Thymus (tissue), 14 donors: Measurements from ENCODE around the gene CRYGS. TPM values are rescaled to one million over a fixed set of nuclear protein-coding genes. Genes with fewer than 3 reads are reported as not detected.
"Not testable (repeated sequence)": the region's sequence is repeated elsewhere in the genome, so short reads cannot be mapped to it uniquely, and the experiment has no call there.

Source experiments
- DNase-seq, 9 donors: peaks; one replicate each; pipeline ENCODE4 v3.0.0-alpha.2; 2013; ENCODE audit warnings: low spot score in 9 of 9, low read depth in 6 of 9, missing footprints in 1 of 9
- H3K27ac ChIP-seq, 2 donors: one replicate each; pipeline ENCODE4 v1.5.1; 2013; ENCODE audit warnings: control low read depth in 1 of 2, low read depth in 1 of 2, low read length in 1 of 2, mild to moderate bottlenecking in 1 of 2, moderate library complexity in 1 of 2
- H3K27me3 ChIP-seq, 2 donors: one replicate each; pipeline ENCODE4 v1.5.1; 2013; ENCODE audit warnings: low read length in 1 of 2; ENCODE audit not compliant: control insufficient read depth in 2 of 2, insufficient read depth in 1 of 2
- H3K36me3 ChIP-seq, 2 donors: one replicate each; pipeline ENCODE4 v1.5.1; 2013; ENCODE audit warnings: low read length in 1 of 2, mild to moderate bottlenecking in 1 of 2, moderate library complexity in 1 of 2; ENCODE audit not compliant: control insufficient read depth in 2 of 2, insufficient read depth in 2 of 2
- H3K4me1 ChIP-seq, 2 donors: one replicate each; pipeline ENCODE4 v1.5.1; 2013; ENCODE audit warnings: low read length in 2 of 2; ENCODE audit not compliant: control insufficient read depth in 2 of 2, insufficient read depth in 2 of 2
- H3K4me3 ChIP-seq, 2 donors: one replicate each; pipeline ENCODE4 v1.5.1; 2013; ENCODE audit warnings: low read length in 2 of 2, control low read depth in 1 of 2, mild to moderate bottlenecking in 1 of 2
- H3K9me3 ChIP-seq, 2 donors: one replicate each; pipeline ENCODE4 v1.5.1; 2013; ENCODE audit warnings: low read length in 1 of 2, mild to moderate bottlenecking in 1 of 2; ENCODE audit not compliant: control insufficient read depth in 2 of 2, insufficient read depth in 1 of 2
- WGBS: extraction: QIAGEN DNeasy Blood & Tissue Kit; methylation state at CpG from one replicate; pipeline ENCODE4 v1.1.7; 2013; 5-methylcytosine and 5-hydroxymethylcytosine counted together
- long read RNA-seq, 10 donors: transcript quantifications; one replicate each; lab custom pipeline, GENCODE V29; 2026
- polyA plus RNA-seq: library from polyadenylated mRNA; stranded (reverse); fragments of 200-250 nt; gene quantifications from one replicate; pipeline ENCODE4 v1.2.3, GENCODE V29; 2013
- total RNA-seq: library from RNA; stranded (reverse); fragments of 120-200 nt; gene quantifications from one replicate; pipeline ENCODE4 v1.2.4, GENCODE V29; 2013
- donor health status: healthy.

CRYGS gene
- total RNA-seq (3.1 TPM), polyA plus RNA-seq (21.0 TPM)
- long read RNA-seq, donor 1, result 0 reads
- long read RNA-seq, donor 2, result 0 reads
- long read RNA-seq, donor 3, partial matches to known transcripts, result 0 of 2 reads
- long read RNA-seq, donor 3, other reads (novel, unspliced or antisense), result 0 of 2 reads
- long read RNA-seq, donor 4, result 0 reads
- long read RNA-seq, donor 5, partial matches to known transcripts, result 0 of 1 reads
- long read RNA-seq, donor 5, other reads (novel, unspliced or antisense), result 0 of 1 reads
- long read RNA-seq, donor 6, result 0 reads
- long read RNA-seq, donor 7, result 0 reads
- long read RNA-seq, donor 8, partial matches to known transcripts, result 0 of 1 reads
- long read RNA-seq, donor 8, other reads (novel, unspliced or antisense), result 0 of 1 reads
- long read RNA-seq, donor 9, partial matches to known transcripts, result 0 of 1 reads
- long read RNA-seq, donor 9, other reads (novel, unspliced or antisense), result 0 of 1 reads
- long read RNA-seq, donor 10, result 0 reads

DNA sequence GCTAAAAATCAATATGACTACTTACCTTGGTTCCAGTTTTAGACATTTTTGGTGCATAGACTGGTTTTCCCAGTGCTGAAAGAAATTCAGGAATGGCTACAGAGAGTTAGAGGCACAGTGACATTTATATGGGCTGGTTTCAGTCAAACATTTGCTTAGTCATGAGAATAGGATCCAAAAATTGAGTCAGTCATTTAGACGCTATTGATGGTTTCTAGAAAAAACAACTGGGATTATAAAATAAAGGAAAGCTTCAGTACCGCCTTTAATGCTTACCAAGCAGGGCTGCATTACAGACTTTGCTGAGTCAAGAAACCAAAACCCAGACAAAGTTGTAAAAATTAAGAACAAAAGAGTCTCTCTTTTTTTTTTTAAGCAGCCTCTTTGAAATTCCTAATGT lies at the start of gene CRYGS:
TSS of gene CRYGS (minus strand) at position 100 of the 400 bp plus-strand sequence. CDS start at position 46, 54 bp downstream.
- H3K4me3 ChIP-seq, result no peak within 1 kb of the TSS
- H3K27me3 ChIP-seq, result no peaks in the 10 kb centered on the region
- H3K4me1 ChIP-seq, result peaks cover 0 to 8% of the 10 kb centered on the region in 2 donors
- no peak within 1 kb of the TSS for H3K27ac ChIP-seq
- WGBS, result 99% methylated on average over 2 of the region's 2 CpGs
- no peaks in the 10 kb centered on the region for H3K9me3 ChIP-seq
- no peak for DNase-seq
- peaks cover 2 to 10% of the 10 kb centered on the region in 2 donors for H3K36me3 ChIP-seq

DNA sequence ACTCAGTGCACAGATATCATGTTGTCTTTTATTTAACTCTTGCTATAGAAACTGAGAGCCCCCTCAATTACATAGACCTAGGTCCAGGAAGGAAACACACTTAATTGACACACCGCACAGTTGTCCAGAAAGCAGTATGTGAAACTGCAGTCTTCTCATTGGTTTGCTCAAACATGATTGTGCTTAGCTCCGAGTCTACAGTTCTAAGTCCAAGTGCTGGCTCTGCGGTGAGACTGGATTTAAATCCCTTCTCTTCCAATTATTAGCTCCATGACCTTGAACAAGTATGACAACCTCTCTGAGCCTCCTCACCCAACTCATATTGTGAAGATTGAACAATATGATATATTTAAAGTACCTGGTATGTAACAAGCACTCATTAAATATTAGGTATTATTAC lies 49.7 kb upstream of the CRYGS start:
- Histone ChIP-seq H3K9me3 (no peaks in the 10 kb centered on the region), H3K4me1 (no peaks in the 10 kb centered on the region), H3K27ac (no peak overlapping the region), H3K27me3 (no peaks in the 10 kb centered on the region), H3K4me3 (no peak overlapping the region), H3K36me3 (no peaks in the 10 kb centered on the region)
- no peak for DNase-seq
- WGBS, result 98% methylated on average over 3 of the region's 3 CpGs

DNA sequence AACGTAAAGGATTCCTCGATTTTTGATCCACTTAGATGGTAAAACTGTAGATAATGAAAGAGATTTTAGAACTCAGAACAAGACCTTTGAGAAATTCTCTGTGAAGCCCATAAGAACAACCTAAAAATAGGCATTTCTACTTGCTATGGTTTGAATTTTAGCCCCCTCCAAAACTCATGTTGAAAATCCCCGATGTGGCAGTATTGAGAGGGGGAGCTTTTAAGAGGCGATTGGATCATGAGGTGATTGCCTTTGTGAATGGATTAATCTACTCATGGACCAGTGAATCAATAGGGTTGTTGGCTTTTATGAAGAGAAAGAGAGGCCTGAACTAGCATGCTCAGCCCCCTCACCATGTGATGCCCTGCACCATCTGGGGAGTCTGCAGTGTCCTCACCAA lies 48.5 kb upstream of the CRYGS start:
- H3K36me3 ChIP-seq, result no peaks in the 10 kb centered on the region
- H3K9me3 ChIP-seq, result no peaks in the 10 kb centered on the region
- H3K27me3 ChIP-seq, result no peaks in the 10 kb centered on the region
- H3K4me1 ChIP-seq, result no peaks in the 10 kb centered on the region
- WGBS, result 97% methylated on average over 4 of the region's 4 CpGs
- DNase-seq, result no peak
- H3K4me3 ChIP-seq, result no peak overlapping the region
- no peak overlapping the region for H3K27ac ChIP-seq

DNA sequence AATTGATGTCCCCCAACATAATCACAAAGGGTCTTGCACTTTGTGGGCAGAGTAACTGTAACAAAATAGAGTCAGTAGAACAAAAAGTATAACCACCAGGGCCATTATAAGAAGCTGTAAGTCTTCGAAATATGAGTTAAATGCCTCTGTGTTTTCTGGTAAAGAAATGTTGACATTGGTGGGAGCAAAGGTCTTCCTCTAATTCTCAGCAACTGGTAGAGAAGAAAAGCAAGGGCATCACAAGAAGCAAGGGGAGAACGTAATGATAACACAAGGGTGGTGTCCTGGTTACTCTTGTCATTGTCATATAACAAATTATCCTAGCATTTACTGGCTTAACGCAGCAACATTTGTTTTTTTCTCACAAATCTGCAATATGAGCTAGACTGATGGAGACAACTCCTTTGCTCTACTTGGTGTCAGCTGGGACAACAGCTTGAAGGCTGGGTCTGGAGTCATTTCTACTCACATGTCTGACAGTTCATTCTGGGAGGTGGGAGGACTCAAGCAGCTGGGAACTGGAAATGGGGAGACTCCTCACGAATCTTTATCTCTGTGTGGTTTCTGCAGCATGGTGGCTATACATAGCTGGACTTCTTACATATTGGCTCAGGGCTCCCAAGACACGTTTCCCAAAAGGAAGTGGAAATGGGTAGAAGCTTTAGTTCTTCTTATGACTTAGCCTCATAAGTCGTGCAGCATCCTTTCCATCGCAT lies 46.6 kb upstream of the CRYGS start:
- no peak for DNase-seq
- Histone ChIP-seq H3K27me3 (no peaks in the 10 kb centered on the region), H3K36me3 (peaks cover 1 to 6% of the 10 kb centered on the region in 2 donors), H3K27ac (no peak overlapping the region), H3K4me1 (no peaks in the 10 kb centered on the region), H3K4me3 (no peak overlapping the region), H3K9me3 (no peaks in the 10 kb centered on the region)
- 87% methylated on average over 7 of the region's 7 CpGs for WGBS

DNA sequence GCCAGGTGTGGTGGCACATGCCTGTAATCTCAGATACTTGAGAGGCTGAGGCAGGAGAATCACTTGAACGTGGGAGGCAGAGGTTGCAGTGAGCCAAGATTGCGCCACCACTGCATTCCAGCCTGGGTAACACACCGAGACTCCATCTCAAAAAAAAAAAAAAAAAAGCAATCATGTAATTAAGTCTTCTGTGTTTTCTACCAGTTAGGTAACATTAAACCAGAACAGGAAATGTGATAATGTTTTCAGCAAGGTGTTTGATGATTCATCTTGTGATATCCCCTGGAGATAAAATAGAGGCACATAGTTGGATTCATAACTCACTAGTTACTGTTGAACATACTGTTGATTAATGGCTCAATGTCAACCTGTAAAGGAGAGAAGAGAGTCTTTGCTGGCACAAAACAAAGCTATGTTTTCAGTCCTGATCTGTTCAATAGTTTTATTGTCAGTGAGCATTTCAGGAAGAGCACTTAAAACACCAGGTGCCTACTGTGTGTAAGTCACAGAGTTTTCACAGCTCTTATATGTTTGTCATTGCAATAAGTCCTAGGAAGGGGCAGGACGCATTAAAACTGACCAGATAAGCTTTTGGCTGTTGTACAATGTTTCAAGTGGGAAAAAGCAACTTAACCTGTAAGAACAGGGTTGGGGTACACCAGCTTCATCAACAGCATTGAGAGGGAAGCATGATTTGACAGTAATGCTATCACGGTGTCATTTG lies 45.8 kb upstream of the CRYGS start:
- H3K9me3 ChIP-seq, result no peaks in the 10 kb centered on the region
- no peak overlapping the region for H3K27ac ChIP-seq

DNA sequence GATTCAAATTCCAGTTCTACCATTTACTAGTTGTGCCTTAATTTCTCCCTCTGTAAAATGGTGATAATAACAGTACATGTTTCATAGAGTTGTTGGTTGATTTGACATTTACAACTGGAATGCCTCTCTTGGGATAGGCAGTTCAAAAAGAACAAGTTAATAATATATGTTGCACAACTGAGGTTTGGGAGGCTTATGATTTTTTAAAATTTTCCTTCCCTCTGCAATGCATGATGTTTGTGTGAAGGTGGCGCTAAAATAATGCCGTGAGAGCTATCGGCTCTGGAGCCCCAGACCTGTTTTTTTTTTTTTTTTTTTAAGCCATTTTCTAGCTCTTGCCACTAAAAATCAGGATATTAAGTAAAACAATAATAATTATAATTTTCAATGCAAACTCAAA lies 44.9 kb upstream of the CRYGS start:
- 46% methylated on average over 3 of the region's 3 CpGs for WGBS
- Histone ChIP-seq H3K27me3 (no peaks in the 10 kb centered on the region), H3K27ac (no peak overlapping the region), H3K9me3 (no peaks in the 10 kb centered on the region), H3K36me3 (peaks cover 12 to 21% of the 10 kb centered on the region in 2 donors), H3K4me1 (no peaks in the 10 kb centered on the region), H3K4me3 (no peak overlapping the region)
- no peak for DNase-seq

More for the DNA sequence above, 45.8 kb upstream of the CRYGS start:
- Histone ChIP-seq H3K27me3 (no peaks in the 10 kb centered on the region), H3K4me1 (no peaks in the 10 kb centered on the region), H3K4me3 (no peak overlapping the region), H3K36me3 (peaks cover 4 to 13% of the 10 kb centered on the region in 2 donors)
- DNase-seq, result peak in 1 of 9 donors; percentile 4
- WGBS, result 85% methylated on average over 5 of the region's 5 CpGs

DNA sequence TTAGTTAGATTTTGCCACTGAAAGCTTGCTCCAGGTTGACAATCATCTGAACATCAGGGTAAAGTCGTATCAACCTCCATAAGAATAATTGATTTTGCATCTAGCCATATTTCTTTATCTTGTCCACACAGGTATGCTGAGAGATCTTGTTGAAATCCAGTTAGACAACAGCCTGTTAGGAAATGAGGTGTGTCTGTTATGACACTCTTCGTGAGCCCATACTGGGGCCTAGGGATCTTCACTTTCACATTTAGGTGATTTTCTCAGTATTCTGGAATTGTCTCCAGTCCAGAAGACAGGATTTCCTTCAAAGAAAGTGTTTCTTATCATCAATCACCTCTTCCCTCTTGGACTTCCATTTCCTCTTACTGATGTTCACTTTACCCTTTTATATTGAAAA lies 44.5 kb upstream of the CRYGS start:
- Histone ChIP-seq H3K9me3 (no peaks in the 10 kb centered on the region), H3K27me3 (no peaks in the 10 kb centered on the region), H3K4me1 (no peaks in the 10 kb centered on the region), H3K27ac (no peak overlapping the region), H3K4me3 (no peak overlapping the region), H3K36me3 (peaks cover 17 to 26% of the 10 kb centered on the region in 2 donors)
- no peak for DNase-seq
- WGBS, result 96% methylated on average over 2 of the region's 2 CpGs

DNA sequence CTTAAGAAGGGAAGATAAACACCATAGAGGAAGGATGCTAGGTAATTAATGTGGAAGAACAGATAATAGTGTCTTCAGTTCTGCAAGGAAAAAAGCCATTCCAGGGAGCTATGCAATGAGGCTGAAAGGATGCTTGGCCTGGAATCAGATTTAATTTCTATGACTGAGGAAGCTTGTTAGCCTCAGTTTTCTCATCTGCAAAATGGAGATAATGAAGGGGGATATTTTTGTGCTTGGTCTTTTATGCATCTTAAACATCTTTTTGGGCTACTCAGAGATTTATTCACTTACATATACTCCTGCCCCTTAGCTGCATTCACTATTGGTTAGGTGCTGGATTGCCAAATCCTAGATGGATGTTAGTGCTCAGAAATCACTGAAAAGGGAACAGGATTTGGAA lies 43.0 kb upstream of the CRYGS start:
- Histone ChIP-seq H3K4me1 (no peaks in the 10 kb centered on the region), H3K27me3 (no peaks in the 10 kb centered on the region), H3K27ac (no peak overlapping the region), H3K36me3 (peaks cover 24 to 39% of the 10 kb centered on the region in 2 donors), H3K4me3 (no peak overlapping the region), H3K9me3 (no peaks in the 10 kb centered on the region)
- no peak for DNase-seq

DNA sequence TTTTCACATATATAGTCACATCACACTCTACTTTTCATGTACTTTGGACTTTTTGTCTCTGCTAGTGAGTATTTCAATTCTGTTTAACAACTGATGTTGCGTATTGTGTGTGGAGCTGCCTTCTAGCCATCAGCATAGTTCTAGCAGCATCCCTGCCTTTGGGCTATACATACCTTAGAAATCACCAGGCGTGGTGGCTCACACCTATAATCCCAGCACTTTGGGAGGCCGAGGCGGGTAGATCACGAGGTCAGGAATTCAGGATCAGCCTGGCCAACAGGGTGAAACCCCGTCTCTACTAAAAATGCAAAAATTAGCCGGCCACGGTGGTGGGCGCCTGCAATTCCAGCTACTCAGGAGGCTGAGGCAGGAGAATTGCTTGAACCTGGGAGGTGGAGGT lies 42.1 kb upstream of the CRYGS start:
- DNase-seq, H3K4me3 ChIP-seq, H3K4me1 ChIP-seq, H3K27ac ChIP-seq, H3K27me3 ChIP-seq, H3K9me3 ChIP-seq: not testable (repeated sequence)
- WGBS, result 88% methylated on average over 9 of the region's 9 CpGs
- peaks cover 26 to 47% of the 10 kb centered on the region in 2 donors for H3K36me3 ChIP-seq
